ENCODE measurements around the gene OCRL. TPM values are rescaled to one million over a fixed set of nuclear protein-coding genes. Genes with fewer than 3 reads are reported as not detected.
A peak's percentile ranks its signal among the peaks of the same experiment; 100 is the strongest.

The OCRL gene
- polyA plus RNA-seq, 1 donor (not counting 4 experiments of a cell fraction or from before 2014, with no cell fraction given), result 27.9 TPM

DNA sequence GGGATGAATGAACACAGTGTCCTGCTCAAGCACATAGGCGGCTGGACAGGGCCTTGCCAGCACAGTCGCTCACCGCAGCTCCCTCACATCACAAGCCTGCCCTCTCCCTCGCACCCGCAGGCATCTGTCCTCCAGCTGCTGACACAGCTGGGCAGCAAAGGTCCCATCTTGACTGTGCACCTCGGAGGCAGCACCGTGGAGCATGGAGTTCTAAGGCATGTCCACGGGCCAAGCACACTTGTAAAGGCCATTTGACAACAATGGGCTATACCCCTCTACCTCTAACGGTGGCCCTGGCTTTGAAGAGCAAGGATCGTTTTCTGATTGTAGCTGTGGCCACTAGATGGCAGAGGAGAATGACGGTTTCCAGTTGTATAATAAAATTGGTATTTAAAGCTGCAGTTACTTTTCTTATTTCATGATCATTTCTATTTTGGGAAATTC is 60.9 kb downstream of the OCRL start:
- no peaks in the 10 kb centered on the region for H3K9me1 ChIP-seq (ENCODE audit: control insufficient read depth, extremely low read depth, insufficient read depth, low read length)
- TF ChIP-seq EZH2 (IDR thresholded peaks at IDR 0.05; ENCODE audit: low read length), result no peak
- TF ChIP-seq, protein P1, sequence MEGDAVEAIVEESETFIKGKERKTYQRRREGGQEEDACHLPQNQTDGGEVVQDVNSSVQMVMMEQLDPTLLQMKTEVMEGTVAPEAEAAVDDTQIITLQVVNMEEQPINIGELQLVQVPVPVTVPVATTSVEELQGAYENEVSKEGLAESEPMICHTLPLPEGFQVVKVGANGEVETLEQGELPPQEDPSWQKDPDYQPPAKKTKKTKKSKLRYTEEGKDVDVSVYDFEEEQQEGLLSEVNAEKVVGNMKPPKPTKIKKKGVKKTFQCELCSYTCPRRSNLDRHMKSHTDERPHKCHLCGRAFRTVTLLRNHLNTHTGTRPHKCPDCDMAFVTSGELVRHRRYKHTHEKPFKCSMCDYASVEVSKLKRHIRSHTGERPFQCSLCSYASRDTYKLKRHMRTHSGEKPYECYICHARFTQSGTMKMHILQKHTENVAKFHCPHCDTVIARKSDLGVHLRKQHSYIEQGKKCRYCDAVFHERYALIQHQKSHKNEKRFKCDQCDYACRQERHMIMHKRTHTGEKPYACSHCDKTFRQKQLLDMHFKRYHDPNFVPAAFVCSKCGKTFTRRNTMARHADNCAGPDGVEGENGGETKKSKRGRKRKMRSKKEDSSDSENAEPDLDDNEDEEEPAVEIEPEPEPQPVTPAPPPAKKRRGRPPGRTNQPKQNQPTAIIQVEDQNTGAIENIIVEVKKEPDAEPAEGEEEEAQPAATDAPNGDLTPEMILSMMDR (optimal IDR thresholded peaks at IDR 0.05 in 1 of 3, IDR thresholded peaks at IDR 0.05 in 1 of 3, conservative IDR thresholded peaks at IDR 0.05 in 1 of 3; ENCODE audit: extremely low read depth in 1 of 3, insufficient read depth in 2 of 3, low read length in 3 of 3), result peak; percentile 58 to 72 (median 65)
- dilution Hi-C loops (cut with MboI; ENCODE audit: extremely low pct_ligation_motif_present, low sequenced_read_pairs), result no loop called here
- DNase-seq (ENCODE audit: low read depth, low spot score) (no peak), FAIRE-seq (peak; percentile 5)
- H3K36me3 ChIP-seq (ENCODE audit: control insufficient read depth in 2 of 2, extremely low read depth in 1 of 2, insufficient read depth in 2 of 2, low read length in 2 of 2), result no peaks in the 10 kb centered on the region
- H3K4me3 ChIP-seq (ENCODE audit: control insufficient read depth in 2 of 3, extremely low read depth in 1 of 3, insufficient read depth in 2 of 3, low read depth in 1 of 3, low read length in 3 of 3), result no peak overlapping the region
- no peaks in the 10 kb centered on the region for H3K79me2 ChIP-seq (ENCODE audit: control insufficient read depth, insufficient read depth, low read length)
- no peak overlapping the region for H3K27ac ChIP-seq (ENCODE audit: control insufficient read depth, insufficient read depth, low read length)
- peaks cover 17% of the 10 kb centered on the region for H3K4me1 ChIP-seq (ENCODE audit: control insufficient read depth, extremely low read depth, insufficient read depth, low read length)
- H2AFZ ChIP-seq (ENCODE audit: control insufficient read depth, low read length), result no peak overlapping the region
- no peak overlapping the region for H3K9ac ChIP-seq (ENCODE audit: control insufficient read depth, extremely low read depth, insufficient read depth, low read length)
- no peaks in the 10 kb centered on the region for H4K20me1 ChIP-seq (ENCODE audit: control insufficient read depth, extremely low read depth, insufficient read depth, low read length)
- H3K27me3 ChIP-seq (ENCODE audit: control insufficient read depth, extremely low read depth, insufficient read depth, low read length), result no peaks in the 10 kb centered on the region
- H3K4me2 ChIP-seq (ENCODE audit: control insufficient read depth, extremely low read depth, insufficient read depth, low read depth, low read length), result no peak overlapping the region
- no peaks in the 10 kb centered on the region for H3K9me3 ChIP-seq (ENCODE audit: control insufficient read depth, low read depth, low read length)

DNA sequence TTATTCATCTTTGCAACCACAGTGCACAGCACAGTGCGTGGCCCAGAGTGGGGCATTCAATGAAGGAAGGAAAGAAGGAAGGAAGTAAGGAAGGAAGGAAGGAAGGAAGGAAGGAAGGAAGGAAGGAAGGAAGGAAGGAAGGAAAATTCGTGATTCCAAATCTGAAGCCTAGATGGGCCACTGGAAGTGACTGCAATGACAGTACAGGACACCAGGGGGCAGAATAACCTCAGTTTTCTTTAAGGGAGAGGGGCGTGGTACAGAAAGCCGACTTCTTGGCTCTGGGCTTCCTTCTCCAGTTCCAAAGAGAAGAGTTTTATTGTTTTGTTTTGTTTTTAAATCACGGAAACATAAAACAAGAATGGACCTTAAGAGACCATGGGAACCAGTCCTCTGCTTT is 66.9 kb downstream of the OCRL start:
- H3K4me1 ChIP-seq (ENCODE audit: control insufficient read depth, extremely low read depth, insufficient read depth, low read length), result peaks cover 6% of the 10 kb centered on the region
- no peak overlapping the region for H2AFZ ChIP-seq (ENCODE audit: control insufficient read depth, low read length)
- H3K4me2 ChIP-seq (ENCODE audit: control insufficient read depth, extremely low read depth, insufficient read depth, low read depth, low read length), result no peak overlapping the region
- H3K27me3 ChIP-seq (ENCODE audit: control insufficient read depth, extremely low read depth, insufficient read depth, low read length), result no peaks in the 10 kb centered on the region
- dilution Hi-C loops (cut with MboI; ENCODE audit: extremely low pct_ligation_motif_present, low sequenced_read_pairs), result no loop called here
- no peak overlapping the region for H3K9ac ChIP-seq (ENCODE audit: control insufficient read depth, extremely low read depth, insufficient read depth, low read length)
- H3K79me2 ChIP-seq (ENCODE audit: control insufficient read depth, insufficient read depth, low read length), result no peaks in the 10 kb centered on the region
- H3K4me3 ChIP-seq (ENCODE audit: control insufficient read depth in 2 of 3, extremely low read depth in 1 of 3, insufficient read depth in 2 of 3, low read depth in 1 of 3, low read length in 3 of 3), result no peak overlapping the region
- no peaks in the 10 kb centered on the region for H3K9me3 ChIP-seq (ENCODE audit: control insufficient read depth, low read depth, low read length)
- H3K36me3 ChIP-seq (ENCODE audit: control insufficient read depth in 2 of 2, extremely low read depth in 1 of 2, insufficient read depth in 2 of 2, low read length in 2 of 2), result no peaks in the 10 kb centered on the region
- DNase-seq (ENCODE audit: low read depth, low spot score), result no peak
- no peaks in the 10 kb centered on the region for H4K20me1 ChIP-seq (ENCODE audit: control insufficient read depth, extremely low read depth, insufficient read depth, low read length)
- no peak overlapping the region for H3K27ac ChIP-seq (ENCODE audit: control insufficient read depth, insufficient read depth, low read length)
- no peaks in the 10 kb centered on the region for H3K9me1 ChIP-seq (ENCODE audit: control insufficient read depth, extremely low read depth, insufficient read depth, low read length)
- peak; percentile 87 for FAIRE-seq
- TF ChIP-seq, protein P1 (optimal IDR thresholded peaks at IDR 0.05 in 1 of 3, IDR thresholded peaks at IDR 0.05 in 1 of 3, conservative IDR thresholded peaks at IDR 0.05 in 1 of 3; ENCODE audit: extremely low read depth in 1 of 3, insufficient read depth in 2 of 3, low read length in 3 of 3), result peak; percentile 71 to 87 (median 76)
- TF ChIP-seq EZH2 (IDR thresholded peaks at IDR 0.05; ENCODE audit: low read length), result no peak

All from keratinocyte (primary cell).